Lower lobe of right lung (tissue), 2 donors: ENCODE results near the gene TMEM37. TPM values are rescaled to one million over a fixed set of nuclear protein-coding genes. Genes with fewer than 3 reads are reported as not detected.
A peak's percentile ranks its signal among the peaks of the same experiment; 100 is the strongest.

ENCODE experiments used
- ATAC-seq, 2 donors: fragments of 200-7000 bp; cut with Tn5 transposase; one replicate each; pipeline ENCODE4 v1.9.1; 2020 to 2022; ENCODE audit warnings: mild to moderate bottlenecking in 2 of 2, moderate library complexity in 2 of 2
- DNase-seq: peaks from one replicate; pipeline ENCODE4 v3.0.0-alpha.2; 2020
- H3K27ac ChIP-seq: fragments of 200-600 bp; one replicate; pipeline ENCODE4 v1.8.0; 2022
- H3K27me3 ChIP-seq: fragments of 200-600 bp; one replicate; pipeline ENCODE4 v1.8.0; 2022; ENCODE audit warnings: low read depth
- H3K36me3 ChIP-seq: fragments of 200-600 bp; one replicate; pipeline ENCODE4 v1.8.0; 2022; ENCODE audit warnings: mild to moderate bottlenecking
- H3K4me1 ChIP-seq: fragments of 200-600 bp; one replicate; pipeline ENCODE4 v1.8.0; 2022
- H3K4me3 ChIP-seq: fragments of 200-600 bp; one replicate; pipeline ENCODE4 v1.8.0; 2022; ENCODE audit warnings: mild to moderate bottlenecking
- H3K9me3 ChIP-seq: fragments of 200-600 bp; one replicate; pipeline ENCODE4 v1.8.0; 2022
- CTCF ChIP-seq: fragments of 200-600 bp; IDR thresholded peaks from one replicate; pipeline ENCODE4 v1.8.0; 2022; ENCODE audit warnings: antibody characterized with exemption, mild to moderate bottlenecking
- intact Hi-C: fragments of 100-400 bp; cut with DNase I; formaldehyde crosslinking; loops from one replicate; pipeline ENCODE4 v1.11.0; 2022
- long read RNA-seq: library from polyadenylated mRNA; unstranded; transcript quantifications from one replicate; pipeline ENCODE4 v2.0.0, GENCODE V29; 2021
- total RNA-seq: library from RNA; stranded (reverse); fragmentation: NEBNext Ultra II Directional; extraction: Animal tissue kit (Norgen Biotek cat#: 25700); gene quantifications from one replicate; pipeline ENCODE4 v1.2.1, GENCODE V29; 2021
- donor health status: DM: no; HTN: yes; CAD: no; lungs with severe emphysema.

Gene TMEM37
- total RNA-seq = 21.7 TPM
- long read RNA-seq, transcript TMEM37-201 (2 exons, 1,688 nt) = major isoform, 35 of 40 reads
- long read RNA-seq, partial matches to known transcripts = 0 of 40 reads
- long read RNA-seq, other reads (novel, unspliced or antisense) = 5 of 40 reads

DNA sequence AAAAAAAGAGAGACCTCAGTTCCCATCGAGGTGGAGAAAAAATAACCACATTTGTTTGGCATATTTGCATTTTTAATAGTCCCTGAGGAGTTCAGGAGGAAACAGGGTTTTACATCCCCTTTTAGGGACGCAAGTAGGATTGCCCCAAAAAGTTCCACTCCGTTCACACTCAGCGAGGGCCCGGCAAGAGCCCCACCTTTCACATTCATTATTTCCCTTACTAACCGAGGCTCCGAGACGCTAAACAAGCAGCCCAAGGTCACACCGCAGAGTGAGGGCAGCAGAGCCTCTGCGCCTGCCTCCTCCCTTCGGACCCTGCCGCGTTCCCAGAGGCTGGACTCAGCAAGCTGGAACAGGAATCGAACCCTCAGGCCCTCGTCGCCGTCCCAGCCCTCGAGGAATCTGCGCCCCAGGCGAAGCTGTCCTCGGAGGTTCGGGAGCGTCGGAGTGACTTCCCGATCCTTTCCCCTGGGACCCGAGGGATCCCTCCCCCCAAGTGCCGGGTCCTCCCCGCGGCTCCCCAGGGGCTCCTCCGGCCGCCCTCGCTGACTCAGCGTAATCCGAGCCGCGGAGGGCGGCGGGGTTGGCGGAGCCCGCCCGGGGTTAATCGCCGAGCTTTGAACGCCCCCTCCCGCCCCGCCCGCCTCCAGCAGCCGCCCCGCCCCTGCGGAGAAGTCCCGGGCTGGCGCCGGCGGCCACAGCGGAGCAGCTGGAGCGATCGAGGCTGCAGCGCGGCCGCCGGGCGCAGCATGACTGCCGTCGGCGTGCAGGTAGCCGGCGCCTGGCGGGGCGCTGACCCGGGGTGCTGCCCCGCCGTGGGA lies at the start of gene TMEM37:
Gene TMEM37, plus strand, starts transcription at position 700 of the 821 bp plus-strand sequence. Its CDS starts 50 bp downstream, at position 750.
- no peak for TF ChIP-seq CTCF
- H3K9me3 ChIP-seq = no peaks in the 10 kb centered on the region
- peak within 1 kb of the TSS; percentile 77 for H3K4me3 ChIP-seq
- H3K4me1 ChIP-seq = peaks cover 90% of the 10 kb centered on the region
- intact Hi-C loops = no loop called here
- H3K36me3 ChIP-seq = no peaks in the 10 kb centered on the region
- peak within 1 kb of the TSS; percentile 83 for H3K27ac ChIP-seq
- H3K27me3 ChIP-seq = no peaks in the 10 kb centered on the region
- ATAC-seq (peak; percentile 86), DNase-seq (peak; percentile 77)

GRCh38 chr2:119383410-119384140 lies 48.1 kb upstream of the TMEM37 start:
- TF ChIP-seq CTCF = no peak
- H3K4me3 ChIP-seq = no peak overlapping the region
- H3K4me1 ChIP-seq = peaks cover 19% of the 10 kb centered on the region
- H3K27me3 ChIP-seq = no peaks in the 10 kb centered on the region
- H3K27ac ChIP-seq = no peak overlapping the region
- intact Hi-C loops = no loop called here
- no peaks in the 10 kb centered on the region for H3K9me3 ChIP-seq
- no peaks in the 10 kb centered on the region for H3K36me3 ChIP-seq
- ATAC-seq = no peak
- DNase-seq = no peak

DNA sequence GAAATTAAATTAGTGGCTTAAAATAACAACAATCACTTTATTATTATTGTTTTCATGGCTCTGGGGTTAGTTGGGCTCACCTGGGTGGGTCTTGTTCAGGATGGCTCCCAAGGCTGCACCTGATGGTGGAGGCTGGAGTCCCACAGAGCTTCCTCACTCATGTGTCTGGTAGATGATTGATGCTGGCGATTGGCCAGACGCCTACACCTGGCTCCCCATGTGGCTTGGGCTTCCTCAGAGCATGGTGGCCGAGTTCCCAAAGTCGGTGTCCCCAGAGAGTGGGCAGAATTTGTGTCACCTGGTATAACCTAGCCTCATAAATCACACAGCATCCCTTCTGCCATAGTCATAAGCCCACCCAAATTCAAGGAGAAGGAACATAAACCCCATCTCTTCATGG lies 46.7 kb upstream of the TMEM37 start:
- intact Hi-C loops = no loop called here
- no peaks in the 10 kb centered on the region for H3K9me3 ChIP-seq
- no peaks in the 10 kb centered on the region for H3K36me3 ChIP-seq
- H3K27ac ChIP-seq = no peak overlapping the region
- DNase-seq (no peak), ATAC-seq (no peak)
- H3K4me1 ChIP-seq = peaks cover 29% of the 10 kb centered on the region
- H3K4me3 ChIP-seq = no peak overlapping the region
- no peak for TF ChIP-seq CTCF
- no peaks in the 10 kb centered on the region for H3K27me3 ChIP-seq

- TF ChIP-seq CTCF = no peak
- no peak overlapping the region for H3K4me3 ChIP-seq
- intact Hi-C loops = no loop called here
- DNase-seq (no peak), ATAC-seq (no peak)
- H3K27ac ChIP-seq = no peak overlapping the region
- no peaks in the 10 kb centered on the region for H3K36me3 ChIP-seq
- H3K9me3 ChIP-seq = no peaks in the 10 kb centered on the region
- no peaks in the 10 kb centered on the region for H3K27me3 ChIP-seq
- H3K4me1 ChIP-seq = peaks cover 31% of the 10 kb centered on the region
These were observed 46.2 kb upstream of the TMEM37 start for GRCh38 chr2:119385466-119385865.

- Histone ChIP-seq H3K9me3 (no peaks in the 10 kb centered on the region), H3K27me3 (no peaks in the 10 kb centered on the region), H3K36me3 (no peaks in the 10 kb centered on the region), H3K27ac (peak overlapping the region; percentile 70), H3K4me1 (peaks cover 31% of the 10 kb centered on the region), H3K4me3 (no peak overlapping the region)
- TF ChIP-seq CTCF = peak; percentile 28
- ATAC-seq = peak; percentile 92 to 95
- DNase-seq = peak; percentile 88
- intact Hi-C loops = no loop called here
These were observed 44.1 kb upstream of the TMEM37 start for GRCh38 chr2:119387381-119388129.
